HepG2 (cell line): Measurements from ENCODE around the gene ZCWPW2. TPM values are rescaled to one million over a fixed set of nuclear protein-coding genes. Genes with fewer than 3 reads are reported as not detected.

ENCODE experiments used
- MTA1 ChIP-seq: sonication (generic); formaldehyde crosslinking; IDR thresholded peaks from 2 replicates; pipeline ENCODE4 v1.4.0; 2020; ENCODE audit warnings: missing genetic modification reagents, mild to moderate bottlenecking, borderline replicate concordance
- PHF8 ChIP-seq: sonication (generic); formaldehyde crosslinking; IDR thresholded peaks from 2 replicates; pipeline ENCODE4 v1.5.0; 2020; ENCODE audit warnings: missing genetic modification reagents
- RNF2 ChIP-seq: fragments of 450-650 bp; conservative IDR thresholded peaks from 2 replicates; pipeline ENCODE4 v1.6.1; 2016; ENCODE audit warnings: low read depth
- SMARCE1 ChIP-seq: fragments of 450-650 bp; IDR thresholded peaks from 2 replicates; pipeline ENCODE4 v1.6.1; 2017; ENCODE audit warnings: borderline replicate concordance
- SRSF9 ChIP-seq: fragments of 200-400 bp; formaldehyde crosslinking; IDR thresholded peaks from 2 replicates; pipeline ENCODE4 v1.6.1; 2018; ENCODE audit warnings: borderline replicate concordance, mild to moderate bottlenecking, low read depth, low read length; ENCODE audit not compliant: insufficient read depth, poor library complexity, severe bottlenecking
- STAT5B ChIP-seq: sonication (generic); formaldehyde crosslinking; IDR thresholded peaks from 2 replicates; pipeline ENCODE4 v1.4.0; 2020; ENCODE audit warnings: missing genetic modification reagents
- USF2 ChIP-seq, 2 experiments: sonication (generic) in 1 of 2; formaldehyde crosslinking in 1 of 2; IDR thresholded peaks; 2 replicates each; pipeline versions ENCODE4 v1.5.1 to v1.6.1; 2011 to 2020; ENCODE audit warnings: borderline replicate concordance in 1 of 2, low read depth in 1 of 2, low read length in 1 of 2, mild to moderate bottlenecking in 1 of 2, missing genetic modification reagents in 1 of 2, moderate library complexity in 1 of 2
- ZMYM2 ChIP-seq: sonication (generic); formaldehyde crosslinking; IDR thresholded peaks from 2 replicates; pipeline ENCODE4 v1.8.0; 2022; ENCODE audit warnings: mild to moderate bottlenecking, missing genetic modification reagents
- ZNF101 ChIP-seq: sonication (generic); formaldehyde crosslinking; IDR thresholded peaks from 2 replicates; pipeline ENCODE4 v1.4.0; 2020; ENCODE audit warnings: mild to moderate bottlenecking, low read depth, missing genetic modification reagents, borderline replicate concordance
- ZNF17 ChIP-seq: sonication (generic); formaldehyde crosslinking; IDR thresholded peaks from 2 replicates; pipeline ENCODE4 v1.5.0; 2020; ENCODE audit warnings: mild to moderate bottlenecking, missing genetic modification reagents
- ZNF318 ChIP-seq: sonication (generic); formaldehyde crosslinking; IDR thresholded peaks from 2 replicates; pipeline ENCODE4 v1.4.0; 2020; ENCODE audit warnings: mild to moderate bottlenecking, missing genetic modification reagents
- ZNF343 ChIP-seq: sonication (generic); formaldehyde crosslinking; IDR thresholded peaks from 2 replicates; pipeline ENCODE4 v1.4.0; 2020; ENCODE audit warnings: mild to moderate bottlenecking, missing genetic modification reagents
- ZNF567 ChIP-seq: sonication (generic); formaldehyde crosslinking; IDR thresholded peaks from 2 replicates; pipeline ENCODE4 v1.8.1; 2023; ENCODE audit warnings: mild to moderate bottlenecking, missing genetic modification reagents, borderline replicate concordance
- ZNF619 ChIP-seq: sonication (generic); formaldehyde crosslinking; IDR thresholded peaks from 2 replicates; pipeline ENCODE4 v1.4.0; 2020; ENCODE audit warnings: mild to moderate bottlenecking, missing genetic modification reagents
- ZNF670 ChIP-seq: sonication (generic); formaldehyde crosslinking; IDR thresholded peaks from 2 replicates; pipeline ENCODE4 v1.8.0; 2022; ENCODE audit warnings: mild to moderate bottlenecking, missing genetic modification reagents, borderline replicate concordance
- polyA plus RNA-seq, 8 experiments: library from polyadenylated mRNA; depleted of rRNA in 3 of 8; stranded (reverse) in 7 of 8; unstranded in 1 of 8; fragments of >200 nt; fragmentation: Illumina TruSeq in 4 of 8; extraction: Trizol in 4 of 8; gene quantifications; 2 replicates each; pipeline versions ENCODE4 v1.2.1 to v1.2.3, GENCODE V29; 2011 to 2016; ENCODE audit warnings: low read depth in 4 of 8, missing spikeins in 1 of 8, mixed read lengths in 1 of 8; ENCODE audit not compliant: insufficient read depth in 1 of 8
- total RNA-seq, 5 experiments: library from RNA; depleted of rRNA; stranded (reverse); fragments of >200 nt; fragmentation: Illumina TruSeq; extraction: Trizol; gene quantifications; 2 replicates each; pipeline ENCODE4 v1.2.3, GENCODE V29; 2016; ENCODE audit warnings: low read depth in 1 of 5
- TF ChIP-seq, protein P1 (sequence below): sonication (generic); formaldehyde crosslinking; conservative IDR thresholded peaks from 2 replicates; pipeline ENCODE4 v1.5.0; 2020; ENCODE audit warnings: missing genetic modification reagents

Gene ZCWPW2
- total and polyA plus RNA-seq, 2 of the 13 experiments (the other 11 are each of a cell fraction or from before 2014, with no cell fraction given), result 0.17 to 0.53 TPM

DNA sequence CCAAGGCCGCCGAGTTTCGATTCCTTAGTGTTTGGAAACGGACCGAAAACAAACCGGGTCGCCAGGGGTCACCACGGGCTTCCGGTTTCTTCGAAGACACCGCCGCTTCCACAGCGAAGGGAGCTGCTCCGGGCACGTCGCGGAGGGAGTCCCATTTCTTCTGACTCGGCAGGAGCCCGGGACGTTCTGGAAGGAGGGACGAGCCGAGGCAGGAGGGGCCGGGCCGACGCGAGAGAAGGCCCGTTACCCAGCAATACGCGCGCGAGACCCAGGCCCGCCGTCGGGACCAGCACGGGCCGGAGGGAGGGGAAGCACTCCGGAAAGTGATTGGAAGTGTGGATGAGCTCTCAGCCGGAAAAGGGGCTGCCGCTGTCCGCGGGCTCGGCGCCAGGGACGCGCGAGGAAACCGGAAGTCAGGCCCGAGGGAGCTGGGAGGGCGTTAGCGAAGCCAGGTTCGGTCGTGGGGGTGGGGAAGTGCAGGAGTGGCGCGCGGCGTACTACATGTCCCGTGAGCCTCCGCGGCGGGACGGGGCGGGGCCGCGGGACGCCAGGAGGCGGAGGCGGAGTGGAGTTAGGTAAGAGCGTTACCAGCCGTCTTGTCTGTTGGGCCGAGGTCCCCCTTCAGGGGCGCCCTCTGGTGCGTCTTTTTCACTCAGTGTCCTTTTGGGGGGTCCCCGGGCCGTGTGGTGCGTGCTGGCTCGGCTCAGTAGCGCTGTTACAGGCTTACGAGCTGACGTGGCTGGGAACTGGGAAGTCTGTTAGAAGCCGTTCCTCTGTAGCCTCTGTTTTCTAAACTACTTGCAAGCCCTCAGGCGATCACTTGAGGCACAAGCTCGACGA, at the start of gene ZCWPW2, which contains the start of gene AZI2 (continued):
- TF ChIP-seq ZNF318 (CRISPR knock-in tag), result no peak
- TF ChIP-seq ZNF670 (CRISPR knock-in tag), result peak; percentile 81; the same call in 1 of the 2 replicates
- 0 out of 2 replicates have a peak, but pooled peaks have one; percentile 48 for TF ChIP-seq ZMYM2 (CRISPR knock-in tag)
- no peak for TF ChIP-seq SMARCE1
- no peak for TF ChIP-seq USF2 (IDR thresholded peaks at IDR 0.05; ENCODE audit: low read depth, low read length)
- no peak; the same call in 1 of the 2 replicates for TF ChIP-seq USF2 (CRISPR knock-in tag; IDR thresholded peaks at IDR 0.05; ENCODE audit: borderline replicate concordance)
- 0 out of 2 replicates have a peak, but pooled peaks have one; percentile 47 for TF ChIP-seq RNF2
- peak; percentile 98 for TF ChIP-seq PHF8 (CRISPR knock-in tag)
- TF ChIP-seq ZNF567, result no peak
- no peak for TF ChIP-seq STAT5B (CRISPR knock-in tag)
- TF ChIP-seq ZNF101, result 0 out of 2 replicates have a peak, but pooled peaks have one; percentile 40
- peak; percentile 88; the same call in 1 of the 2 replicates for TF ChIP-seq ZNF343 (CRISPR knock-in tag)
- TF ChIP-seq, protein P1, sequence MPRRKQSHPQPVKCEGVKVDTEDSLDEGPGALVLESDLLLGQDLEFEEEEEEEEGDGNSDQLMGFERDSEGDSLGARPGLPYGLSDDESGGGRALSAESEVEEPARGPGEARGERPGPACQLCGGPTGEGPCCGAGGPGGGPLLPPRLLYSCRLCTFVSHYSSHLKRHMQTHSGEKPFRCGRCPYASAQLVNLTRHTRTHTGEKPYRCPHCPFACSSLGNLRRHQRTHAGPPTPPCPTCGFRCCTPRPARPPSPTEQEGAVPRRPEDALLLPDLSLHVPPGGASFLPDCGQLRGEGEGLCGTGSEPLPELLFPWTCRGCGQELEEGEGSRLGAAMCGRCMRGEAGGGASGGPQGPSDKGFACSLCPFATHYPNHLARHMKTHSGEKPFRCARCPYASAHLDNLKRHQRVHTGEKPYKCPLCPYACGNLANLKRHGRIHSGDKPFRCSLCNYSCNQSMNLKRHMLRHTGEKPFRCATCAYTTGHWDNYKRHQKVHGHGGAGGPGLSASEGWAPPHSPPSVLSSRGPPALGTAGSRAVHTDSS (CRISPR knock-in tag), result no peak
- TF ChIP-seq ZNF619, result peak; percentile 24; the same call in 1 of the 2 replicates
- TF ChIP-seq SRSF9, result no peak
- TF ChIP-seq MTA1 (CRISPR knock-in tag), result peak; percentile 68; the same call in 1 of the 2 replicates
- TF ChIP-seq ZNF17 (CRISPR knock-in tag), result no peak
